ENCODE measurements around the gene ROGDI.

The ROGDI gene

DNA sequence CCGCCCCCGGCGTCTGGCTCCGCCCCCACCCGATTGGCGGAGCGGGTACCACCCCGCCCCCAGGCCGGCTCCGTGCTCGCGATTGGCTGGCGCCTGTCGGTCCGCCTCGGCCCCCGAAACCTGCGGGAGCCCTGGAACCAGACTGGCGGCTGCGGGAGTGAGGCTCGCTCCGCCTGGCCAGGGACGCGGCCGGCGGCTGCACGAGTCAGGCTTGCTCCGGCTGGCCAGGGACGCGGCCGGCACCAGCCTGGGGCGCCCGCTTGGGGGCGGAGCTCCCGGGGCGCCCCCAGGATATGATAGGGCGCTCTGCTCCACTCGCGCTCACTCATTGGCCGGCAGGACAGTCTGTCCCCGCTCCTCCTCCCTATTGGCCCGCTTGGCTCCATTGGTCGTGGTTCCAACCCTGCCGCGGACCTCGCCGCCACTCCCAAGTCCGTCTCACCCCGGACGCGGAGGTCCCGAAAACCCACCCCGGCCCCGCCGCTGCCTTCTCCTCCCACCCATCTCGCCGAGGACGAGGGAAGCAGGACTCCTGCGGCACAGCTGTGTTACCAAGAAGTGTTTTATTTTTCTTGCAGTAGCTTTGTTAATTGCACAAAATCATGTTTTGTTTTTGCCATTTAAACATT is 340 bp upstream of the ROGDI start:
- H3K27me3 ChIP-seq (ENCODE audit: control insufficient read depth in 1 of 2, insufficient read depth in 1 of 2, low read length in 2 of 2): no peaks in the 10 kb centered on the region
- peak overlapping the region; percentile 64 for H3K27ac ChIP-seq (ENCODE audit: low read length, poor library complexity, severe bottlenecking)
- peak overlapping the region in 1 of 2 experiments; percentile 74 for H3K14ac ChIP-seq (ENCODE audit: low read length in 2 of 2)
- peaks cover 49 to 65% of the 10 kb centered on the region in 2 experiments for H3K36me3 ChIP-seq (ENCODE audit: control insufficient read depth in 1 of 2, insufficient read depth in 2 of 2, low read depth in 1 of 2, low read length in 2 of 2)
- peak overlapping the region; percentile 28 for H4K8ac ChIP-seq (ENCODE audit: low read length)
- peak; percentile 94 for DNase-seq
- H3K9ac ChIP-seq (ENCODE audit: low read length): peak overlapping the region; percentile 89
- no peak overlapping the region for H4K91ac ChIP-seq (ENCODE audit: low read length)
- peak overlapping the region; percentile 80 to 88 for H3K18ac ChIP-seq (ENCODE audit: low read depth in 1 of 2, low read length in 2 of 2)
- no peak overlapping the region for H2BK120ac ChIP-seq (ENCODE audit: low read depth, low read length)
- H2AK5ac ChIP-seq (ENCODE audit: low read length, severe bottlenecking): no peak overlapping the region
- peak overlapping the region in 1 of 2 experiments; percentile 10 for H2BK12ac ChIP-seq (ENCODE audit: low read length in 2 of 2)
- no peak overlapping the region for H3K23ac ChIP-seq (ENCODE audit: low read length in 2 of 2)
- WGBS: 0% methylated on average over 54 of the region's 59 CpGs
- peak overlapping the region in 1 of 2 experiments; percentile 80 for H3K4ac ChIP-seq (ENCODE audit: low read depth in 1 of 2, low read length in 2 of 2)
- peak overlapping the region; percentile 99 for H2AFZ ChIP-seq (ENCODE audit: low read depth, low read length)
- peak overlapping the region; percentile 79 for H2BK5ac ChIP-seq (ENCODE audit: low read depth, low read length, poor library complexity, severe bottlenecking)
- no peaks in the 10 kb centered on the region for H3K9me3 ChIP-seq (ENCODE audit: control insufficient read depth, low read length)
- peaks cover 10% of the 10 kb centered on the region for H3K4me1 ChIP-seq (ENCODE audit: control insufficient read depth, insufficient read depth, low read depth, low read length)
- H3K79me1 ChIP-seq (replicated peaks; ENCODE audit: low read length, poor library complexity, severe bottlenecking): peaks cover 16% of the 10 kb centered on the region
- H3K4me3 ChIP-seq (ENCODE audit: insufficient read depth in 1 of 2, low read depth in 1 of 2, low read length in 2 of 2): peak overlapping the region; percentile 84 to 90
- H2BK15ac ChIP-seq (ENCODE audit: low read depth, poor library complexity, severe bottlenecking): peak overlapping the region; percentile 99
- peak overlapping the region; percentile 63 for H3K4me2 ChIP-seq (ENCODE audit: low read length, poor library complexity, severe bottlenecking)

DNA sequence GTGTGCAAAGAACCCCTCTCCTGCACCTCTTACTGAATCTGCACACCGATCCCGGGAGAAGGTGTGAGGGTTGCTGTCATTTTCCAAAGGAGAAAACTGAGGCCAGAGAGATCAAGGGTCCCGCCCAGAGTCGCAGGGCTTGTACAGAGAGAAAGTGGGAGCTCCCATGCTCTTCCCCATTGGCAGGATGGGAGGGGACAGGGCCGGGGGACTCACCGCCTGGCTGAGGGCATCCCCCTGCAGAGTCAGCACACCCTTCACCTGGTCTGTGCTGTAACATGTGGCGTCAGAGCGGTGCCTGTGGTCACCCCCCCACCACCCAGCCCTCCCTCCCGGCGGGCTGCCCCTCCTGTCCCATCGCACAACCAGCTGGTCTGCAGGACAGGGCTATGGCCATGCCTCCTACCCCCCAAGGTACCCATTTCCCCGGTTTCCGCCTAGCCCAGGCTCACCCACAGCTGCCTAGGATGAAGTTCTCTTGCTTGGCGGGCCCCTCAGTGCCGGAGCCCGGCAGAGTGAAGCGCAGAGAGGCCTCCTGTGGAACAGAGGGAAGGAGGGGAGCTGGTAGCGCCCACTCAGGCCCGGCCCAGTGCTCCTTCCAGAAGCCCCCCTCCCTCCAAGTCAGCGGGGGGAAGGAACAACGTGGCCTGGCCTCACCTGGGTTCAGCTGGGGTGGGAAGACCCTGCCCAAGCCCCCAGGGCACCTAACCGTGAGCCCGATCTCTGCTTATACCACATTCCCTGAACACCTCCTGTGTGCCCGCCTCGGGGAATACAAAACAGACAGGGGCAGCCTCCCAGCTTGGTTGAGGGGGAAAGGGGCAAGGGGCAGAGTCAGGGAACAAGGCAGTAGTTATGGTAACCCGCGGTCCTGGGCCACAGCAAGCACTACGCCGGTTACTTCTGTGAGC is 1.1 kb downstream of the ROGDI start:
- Histone ChIP-seq H2BK15ac (ENCODE audit: low read depth, poor library complexity, severe bottlenecking) (no peak overlapping the region), H3K9ac (ENCODE audit: low read length) (peak overlapping the region; percentile 89), H2BK12ac (ENCODE audit: low read length in 2 of 2) (no peak overlapping the region), H4K91ac (ENCODE audit: low read length) (peak overlapping the region; percentile 18), H3K4me1 (ENCODE audit: control insufficient read depth, insufficient read depth, low read depth, low read length) (peaks cover 10% of the 10 kb centered on the region), H3K4ac (ENCODE audit: low read depth in 1 of 2, low read length in 2 of 2) (peak overlapping the region in 1 of 2 experiments; percentile 4), H3K14ac (ENCODE audit: low read length in 2 of 2) (no peak overlapping the region), H3K27ac (ENCODE audit: low read length, poor library complexity, severe bottlenecking) (peak overlapping the region; percentile 25), H2BK5ac (ENCODE audit: low read depth, low read length, poor library complexity, severe bottlenecking) (no peak overlapping the region), H2AFZ (ENCODE audit: low read depth, low read length) (peak overlapping the region; percentile 99), H3K23ac (ENCODE audit: low read length in 2 of 2) (peak overlapping the region in 1 of 2 experiments; percentile 60), H2BK120ac (ENCODE audit: low read depth, low read length) (no peak overlapping the region), H3K4me2 (ENCODE audit: low read length, poor library complexity, severe bottlenecking) (peak overlapping the region; percentile 88), H3K9me3 (ENCODE audit: control insufficient read depth, low read length) (no peaks in the 10 kb centered on the region), H3K4me3 (ENCODE audit: insufficient read depth in 1 of 2, low read depth in 1 of 2, low read length in 2 of 2) (peak overlapping the region; percentile 84 to 90), H3K18ac (ENCODE audit: low read depth in 1 of 2, low read length in 2 of 2) (no peak overlapping the region), H3K36me3 (ENCODE audit: control insufficient read depth in 1 of 2, insufficient read depth in 2 of 2, low read depth in 1 of 2, low read length in 2 of 2) (peaks cover 39 to 72% of the 10 kb centered on the region in 2 experiments), H3K79me1 (replicated peaks; ENCODE audit: low read length, poor library complexity, severe bottlenecking) (peaks cover 14% of the 10 kb centered on the region), H3K27me3 (ENCODE audit: control insufficient read depth in 1 of 2, insufficient read depth in 1 of 2, low read length in 2 of 2) (no peaks in the 10 kb centered on the region), H2AK5ac (ENCODE audit: low read length, severe bottlenecking) (no peak overlapping the region), H4K8ac (ENCODE audit: low read length) (peak overlapping the region; percentile 46)
- WGBS: 68% methylated on average over 23 of the region's 29 CpGs
- DNase-seq: no peak

GRCh38 chr16:4800290-4801041 is 2.0 kb downstream of the ROGDI start:
- Histone ChIP-seq H3K14ac (ENCODE audit: low read length in 2 of 2) (no peak overlapping the region), H3K9me3 (ENCODE audit: control insufficient read depth, low read length) (no peaks in the 10 kb centered on the region), H3K4me3 (ENCODE audit: insufficient read depth in 1 of 2, low read depth in 1 of 2, low read length in 2 of 2) (no peak overlapping the region), H3K4me1 (ENCODE audit: control insufficient read depth, insufficient read depth, low read depth, low read length) (peaks cover 10% of the 10 kb centered on the region), H2BK15ac (ENCODE audit: low read depth, poor library complexity, severe bottlenecking) (no peak overlapping the region), H3K27ac (ENCODE audit: low read length, poor library complexity, severe bottlenecking) (no peak overlapping the region), H2AFZ (ENCODE audit: low read depth, low read length) (no peak overlapping the region), H4K8ac (ENCODE audit: low read length) (no peak overlapping the region), H2BK120ac (ENCODE audit: low read depth, low read length) (no peak overlapping the region), H2BK5ac (ENCODE audit: low read depth, low read length, poor library complexity, severe bottlenecking) (no peak overlapping the region), H4K91ac (ENCODE audit: low read length) (no peak overlapping the region), H3K36me3 (ENCODE audit: control insufficient read depth in 1 of 2, insufficient read depth in 2 of 2, low read depth in 1 of 2, low read length in 2 of 2) (peaks cover 32 to 74% of the 10 kb centered on the region in 2 experiments), H3K18ac (ENCODE audit: low read depth in 1 of 2, low read length in 2 of 2) (no peak overlapping the region), H2BK12ac (ENCODE audit: low read length in 2 of 2) (no peak overlapping the region), H3K9ac (ENCODE audit: low read length) (no peak overlapping the region), H3K27me3 (ENCODE audit: control insufficient read depth in 1 of 2, insufficient read depth in 1 of 2, low read length in 2 of 2) (no peaks in the 10 kb centered on the region), H2AK5ac (ENCODE audit: low read length, severe bottlenecking) (no peak overlapping the region), H3K4me2 (ENCODE audit: low read length, poor library complexity, severe bottlenecking) (no peak overlapping the region), H3K79me1 (replicated peaks; ENCODE audit: low read length, poor library complexity, severe bottlenecking) (peaks cover 13% of the 10 kb centered on the region), H3K23ac (ENCODE audit: low read length in 2 of 2) (no peak overlapping the region), H3K4ac (ENCODE audit: low read depth in 1 of 2, low read length in 2 of 2) (no peak overlapping the region)
- DNase-seq: no peak
- WGBS: 93% methylated on average over 17 of the region's 17 CpGs

All from mesenchymal stem cell (in vitro differentiated cells and primary cell).